Measurements from ENCODE around the gene MCC.

MCC gene

GRCh38 chr5:113203916-113204315, 284.3 kb downstream of the MCC start:
- no peak for DNase-seq (ENCODE audit: low spot score)
- ChIA-PET POLR2A (ENCODE audit: low non-redundant PET) (interaction anchor here (0.8 kb wide), 1 partner anchor 40 kb away, joined by 4 read pairs; no protein-coding TSS in a partner anchor), CTCF (interaction anchor here (1.4 kb wide), 1 partner anchor 90 kb away, joined by 5 read pairs; no protein-coding TSS in a partner anchor)
- peak overlapping the region; percentile 70; the same call in 1 of the 2 replicates for H3K27ac ChIP-seq
- TF ChIP-seq CTCF (conservative IDR thresholded peaks at IDR 0.05; ENCODE audit: low read depth): no peak

GRCh38 chr5:113202746-113203716, 285.2 kb downstream of the MCC start:
- ChIA-PET POLR2A (ENCODE audit: low non-redundant PET) (interaction anchor here (0.7 kb wide), 1 partner anchor 311 kb away, joined by 7 read pairs; no protein-coding TSS in a partner anchor), CTCF (interaction anchor here (0.6 to 1.8 kb wide), 4 partner anchors 8 to 61 kb away, joined by 3 to 4 read pairs (median 3); no protein-coding TSS in a partner anchor)
- peak overlapping the region; percentile 72 for H3K27ac ChIP-seq
- peak; percentile 96 for DNase-seq (ENCODE audit: low spot score)
- no peak for TF ChIP-seq CTCF (conservative IDR thresholded peaks at IDR 0.05; ENCODE audit: low read depth)

- TF ChIP-seq CTCF (conservative IDR thresholded peaks at IDR 0.05; ENCODE audit: low read depth): no peak
- POLR2A ChIA-PET (ENCODE audit: low non-redundant PET): interaction anchor here (0.7 kb wide), 1 partner anchor 312 kb away, joined by 7 read pairs; no protein-coding TSS in a partner anchor
- DNase-seq (ENCODE audit: low spot score): no peak
- no peak overlapping the region for H3K27ac ChIP-seq
- CTCF ChIA-PET: interaction anchor here (0.6 to 1.8 kb wide), 5 partner anchors 9 to 31 kb away, joined by 3 to 6 read pairs (median 3); no protein-coding TSS in a partner anchor
Observed at GRCh38 chr5:113202287-113202686, 286.0 kb downstream of the MCC start.

GRCh38 chr5:113201715-113202114, 286.5 kb downstream of the MCC start:
- DNase-seq (ENCODE audit: low spot score): no peak
- no peak overlapping the region for H3K27ac ChIP-seq
- POLR2A ChIA-PET (ENCODE audit: low non-redundant PET): no interaction called here
- CTCF ChIA-PET: interaction anchor here (0.6 to 1.8 kb wide), 5 partner anchors 10 to 30 kb away, joined by 3 to 6 read pairs (median 3); no protein-coding TSS in a partner anchor
- TF ChIP-seq CTCF (conservative IDR thresholded peaks at IDR 0.05; ENCODE audit: low read depth): no peak

- ChIA-PET CTCF (no interaction called here), POLR2A (ENCODE audit: low non-redundant PET) (no interaction called here)
- TF ChIP-seq CTCF (conservative IDR thresholded peaks at IDR 0.05; ENCODE audit: low read depth): no peak
- H3K27ac ChIP-seq: no peak overlapping the region
- no peak for DNase-seq (ENCODE audit: low spot score)
Observed at GRCh38 chr5:113199122-113199905, 288.9 kb downstream of the MCC start.
